Measurements from ENCODE around the gene PRTFDC1. TPM values are rescaled to one million over a fixed set of nuclear protein-coding genes. Genes with fewer than 3 reads are reported as not detected.

The PRTFDC1 gene
- total RNA-seq, 1 experiment from 2014 or later = 22.7 TPM

DNA sequence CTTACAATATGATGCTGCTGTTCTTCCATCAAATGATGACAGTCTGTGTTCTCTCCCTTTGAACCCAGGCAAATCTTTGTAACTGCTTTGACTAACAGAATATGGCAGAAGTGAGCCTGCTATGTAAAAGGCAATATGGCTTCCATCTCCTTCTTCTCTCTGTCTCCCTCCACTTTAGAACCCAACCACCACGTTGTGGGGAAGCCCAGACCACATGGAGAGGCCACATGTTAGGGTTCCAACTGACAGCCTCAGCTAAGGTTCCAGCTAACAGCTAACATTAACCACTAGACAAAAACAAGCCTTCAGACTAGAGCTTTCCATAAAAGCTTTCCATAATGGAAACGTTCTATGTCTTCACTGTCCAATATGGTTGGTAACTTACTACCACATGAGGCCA, 107.7 kb downstream of the PRTFDC1 start:
- H3K27me3 Mint-ChIP-seq (ENCODE audit: unreplicated experiment) = no peaks in the 10 kb centered on the region
- H3K4me1 Mint-ChIP-seq (ENCODE audit: low read depth, unreplicated experiment) = peaks cover 18% of the 10 kb centered on the region
- intact Hi-C loops (cut with micrococcal nuclease; ENCODE audit: unreplicated experiment) = loop anchor here (5.0 to 10.0 kb wide), 2 partner anchors 120 to 202 kb away; partner anchors contain the start of gene ARHGAP21
- no TSS peak for BruUV-seq (replicated peaks)
- H3K36me3 Mint-ChIP-seq (ENCODE audit: insufficient read depth, unreplicated experiment) = no peaks in the 10 kb centered on the region
- DNase-seq = no peak
- H3K4me3 Mint-ChIP-seq (ENCODE audit: low read depth, unreplicated experiment) = no peak overlapping the region
- TF ChIP-seq, protein P1, sequence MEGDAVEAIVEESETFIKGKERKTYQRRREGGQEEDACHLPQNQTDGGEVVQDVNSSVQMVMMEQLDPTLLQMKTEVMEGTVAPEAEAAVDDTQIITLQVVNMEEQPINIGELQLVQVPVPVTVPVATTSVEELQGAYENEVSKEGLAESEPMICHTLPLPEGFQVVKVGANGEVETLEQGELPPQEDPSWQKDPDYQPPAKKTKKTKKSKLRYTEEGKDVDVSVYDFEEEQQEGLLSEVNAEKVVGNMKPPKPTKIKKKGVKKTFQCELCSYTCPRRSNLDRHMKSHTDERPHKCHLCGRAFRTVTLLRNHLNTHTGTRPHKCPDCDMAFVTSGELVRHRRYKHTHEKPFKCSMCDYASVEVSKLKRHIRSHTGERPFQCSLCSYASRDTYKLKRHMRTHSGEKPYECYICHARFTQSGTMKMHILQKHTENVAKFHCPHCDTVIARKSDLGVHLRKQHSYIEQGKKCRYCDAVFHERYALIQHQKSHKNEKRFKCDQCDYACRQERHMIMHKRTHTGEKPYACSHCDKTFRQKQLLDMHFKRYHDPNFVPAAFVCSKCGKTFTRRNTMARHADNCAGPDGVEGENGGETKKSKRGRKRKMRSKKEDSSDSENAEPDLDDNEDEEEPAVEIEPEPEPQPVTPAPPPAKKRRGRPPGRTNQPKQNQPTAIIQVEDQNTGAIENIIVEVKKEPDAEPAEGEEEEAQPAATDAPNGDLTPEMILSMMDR (IDR thresholded peaks at IDR 0.05; ENCODE audit: unreplicated experiment) = no peak
- CTCF ChIA-PET = no interaction called here
- no peak overlapping the region for H3K27ac Mint-ChIP-seq (ENCODE audit: unreplicated experiment)
- no peaks in the 10 kb centered on the region for H3K9me3 Mint-ChIP-seq (ENCODE audit: low read depth, unreplicated experiment)

DNA sequence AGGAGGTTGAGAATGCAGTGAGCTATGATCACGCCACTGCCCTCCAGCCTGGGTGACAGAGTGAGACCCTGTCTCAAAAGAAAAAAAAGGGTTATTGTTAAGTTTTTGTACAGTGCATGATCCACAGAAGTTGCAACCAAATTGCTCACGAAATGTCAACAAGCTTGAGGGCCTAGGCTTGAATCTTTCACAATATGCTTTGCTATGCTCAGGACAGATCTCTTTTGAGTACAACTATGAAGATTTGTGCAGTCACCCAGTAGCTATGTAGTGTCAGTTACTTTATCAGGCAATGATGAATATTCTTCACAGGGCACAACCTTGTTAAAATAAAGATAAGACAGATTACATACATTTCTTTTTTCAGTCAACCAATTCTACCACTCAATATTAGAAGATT, 109.2 kb downstream of the PRTFDC1 start:
- CTCF ChIA-PET = no interaction called here
- BruUV-seq (replicated peaks) = no TSS peak
- no peaks in the 10 kb centered on the region for H3K36me3 Mint-ChIP-seq (ENCODE audit: insufficient read depth, unreplicated experiment)
- H3K4me1 Mint-ChIP-seq (ENCODE audit: low read depth, unreplicated experiment) = peaks cover 17% of the 10 kb centered on the region
- no peak for DNase-seq
- intact Hi-C loops (cut with micrococcal nuclease; ENCODE audit: unreplicated experiment) = loop anchor here (10.0 kb wide), 1 partner anchor 118 kb away; the partner anchor contains the start of gene ARHGAP21
- no peak overlapping the region for H3K4me3 Mint-ChIP-seq (ENCODE audit: low read depth, unreplicated experiment)
- H3K27ac Mint-ChIP-seq (ENCODE audit: unreplicated experiment) = no peak overlapping the region
- H3K27me3 Mint-ChIP-seq (ENCODE audit: unreplicated experiment) = no peaks in the 10 kb centered on the region
- TF ChIP-seq, protein P1 (IDR thresholded peaks at IDR 0.05; ENCODE audit: unreplicated experiment) = no peak
- H3K9me3 Mint-ChIP-seq (ENCODE audit: low read depth, unreplicated experiment) = no peaks in the 10 kb centered on the region

DNA sequence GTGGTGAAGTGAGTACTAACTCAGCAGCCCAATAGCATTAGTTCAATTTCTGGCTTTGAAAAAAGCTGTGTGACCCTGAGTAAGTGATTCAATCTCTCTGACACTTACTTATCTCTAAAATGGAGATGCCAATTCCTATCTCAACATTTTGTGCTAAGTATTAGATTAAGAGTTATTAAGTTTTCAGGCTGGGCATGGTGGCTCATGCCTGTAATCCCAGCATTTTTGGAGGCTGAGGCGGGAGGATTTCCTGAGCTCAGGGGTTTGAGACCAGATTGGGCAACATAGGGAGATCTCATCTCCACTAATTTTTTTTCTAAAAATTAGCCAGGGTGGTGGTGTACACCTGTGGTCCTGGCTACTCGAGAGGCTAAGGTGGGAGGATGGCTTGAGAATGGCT, 109.5 kb downstream of the PRTFDC1 start:
- Mint-ChIP-seq H3K36me3 (ENCODE audit: insufficient read depth, unreplicated experiment) (no peaks in the 10 kb centered on the region), H3K27ac (ENCODE audit: unreplicated experiment) (no peak overlapping the region), H3K4me1 (ENCODE audit: low read depth, unreplicated experiment) (peaks cover 17% of the 10 kb centered on the region), H3K9me3 (ENCODE audit: low read depth, unreplicated experiment) (no peaks in the 10 kb centered on the region), H3K4me3 (ENCODE audit: low read depth, unreplicated experiment) (no peak overlapping the region), H3K27me3 (ENCODE audit: unreplicated experiment) (no peaks in the 10 kb centered on the region)
- CTCF ChIA-PET = no interaction called here
- TF ChIP-seq, protein P1 (IDR thresholded peaks at IDR 0.05; ENCODE audit: unreplicated experiment) = no peak
- intact Hi-C loops (cut with micrococcal nuclease; ENCODE audit: unreplicated experiment) = loop anchor here (10.0 kb wide), 1 partner anchor 118 kb away; the partner anchor contains the start of gene ARHGAP21
- no TSS peak for BruUV-seq (replicated peaks)
- DNase-seq = no peak

DNA sequence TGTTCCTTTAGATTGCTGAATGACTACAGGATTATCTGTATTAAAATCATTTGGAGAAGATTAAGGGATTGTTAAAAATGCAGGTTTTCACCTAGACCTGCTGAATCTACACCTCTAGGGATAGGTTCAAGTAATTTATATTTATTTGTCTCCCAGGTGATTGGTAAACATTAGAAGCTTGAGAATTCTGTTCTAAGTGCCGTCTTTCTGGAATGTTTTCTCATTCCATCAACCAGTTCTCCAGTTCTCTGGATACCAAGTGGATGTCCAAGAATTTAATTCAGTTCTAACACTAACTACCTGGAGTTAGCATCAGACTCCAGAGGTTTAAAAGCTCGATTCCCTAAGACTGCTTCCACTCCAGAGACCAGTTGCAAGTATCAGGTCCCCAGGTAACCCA, 110.9 kb downstream of the PRTFDC1 start:
- CTCF ChIA-PET = no interaction called here
- Mint-ChIP-seq H3K36me3 (ENCODE audit: insufficient read depth, unreplicated experiment) (no peaks in the 10 kb centered on the region), H3K4me3 (ENCODE audit: low read depth, unreplicated experiment) (no peak overlapping the region), H3K27ac (ENCODE audit: unreplicated experiment) (no peak overlapping the region), H3K27me3 (ENCODE audit: unreplicated experiment) (no peaks in the 10 kb centered on the region), H3K9me3 (ENCODE audit: low read depth, unreplicated experiment) (peaks cover 2% of the 10 kb centered on the region), H3K4me1 (ENCODE audit: low read depth, unreplicated experiment) (peaks cover 5% of the 10 kb centered on the region)
- TF ChIP-seq, protein P1 (IDR thresholded peaks at IDR 0.05; ENCODE audit: unreplicated experiment) = no peak
- no peak for DNase-seq
- BruUV-seq (replicated peaks) = no TSS peak
- intact Hi-C loops (cut with micrococcal nuclease; ENCODE audit: unreplicated experiment) = loop anchor here (10.0 kb wide), 1 partner anchor 117 kb away; the partner anchor contains the start of gene ARHGAP21
